Esophagus muscularis mucosa (tissue), 4 donors: ENCODE results near the gene DNAH1. TPM values are rescaled to one million over a fixed set of nuclear protein-coding genes. Genes with fewer than 3 reads are reported as not detected.

Source experiments
- DNase-seq: peaks from one replicate; pipeline ENCODE4 v3.0.0-alpha.2; 2017; ENCODE audit errors: extremely low spot score
- H3K27ac ChIP-seq, 4 donors: fragments of 200-600 bp; sonication (generic); replicated peaks in 1 of 4; 1 replicate in 3 of 4; 2 replicates in 1 of 4; pipeline ENCODE4 v1.5.1; 2016 to 2019; ENCODE audit warnings: mild to moderate bottlenecking in 1 of 4
- H3K27me3 ChIP-seq, 4 donors: fragments of 200-600 bp; sonication (generic); one replicate each; pipeline versions ENCODE4 v1.5.1 to v1.6.0; 2016 to 2019
- H3K36me3 ChIP-seq, 4 donors: fragments of 200-600 bp; sonication (generic); one replicate each; pipeline ENCODE4 v1.5.1; 2016 to 2019
- H3K4me1 ChIP-seq, 4 donors: fragments of 200-600 bp; sonication (generic); one replicate each; pipeline ENCODE4 v1.5.1; 2016 to 2019
- H3K4me3 ChIP-seq, 4 donors: fragments of 200-600 bp; sonication (generic); 1 replicate in 2 of 4; 2 replicates in 2 of 4; pipeline ENCODE4 v1.5.1; 2016 to 2019; ENCODE audit warnings: mild to moderate bottlenecking in 4 of 4, moderate library complexity in 1 of 4
- H3K9me3 ChIP-seq, 4 donors: fragments of 200-600 bp; sonication (generic); 1 replicate in 3 of 4; 2 replicates in 1 of 4; pipeline ENCODE4 v1.5.1; 2016 to 2019
- CTCF ChIP-seq, 3 experiments: fragments of 200-600 bp in 2 of 3; fragments of 450-650 bp in 1 of 3; sonication (generic) in 2 of 3; IDR thresholded peaks; one replicate each; pipeline ENCODE4 v1.5.1; 2017 to 2019; ENCODE audit warnings: antibody characterized with exemption in 3 of 3, mild to moderate bottlenecking in 2 of 3, moderate library complexity in 1 of 3
- EP300 ChIP-seq: sonication (generic); formaldehyde crosslinking; IDR thresholded peaks from one replicate; pipeline ENCODE4 v1.6.1; 2017; ENCODE audit warnings: antibody characterized with exemption
- POLR2A ChIP-seq: fragments of 450-650 bp; IDR thresholded peaks from one replicate; pipeline ENCODE4 v1.6.1; 2017; ENCODE audit warnings: antibody characterized with exemption, moderate library complexity, mild to moderate bottlenecking, low read depth
- POLR2AphosphoS5 ChIP-seq, 2 donors: sonication (generic); formaldehyde crosslinking; IDR thresholded peaks; one replicate each; pipeline ENCODE4 v1.6.1; 2017; ENCODE audit warnings: antibody characterized with exemption in 2 of 2
- WGBS: methylation state at CpG from one replicate; pipeline ENCODE4 v1.1.5; 2018; 5-methylcytosine and 5-hydroxymethylcytosine counted together
- intact Hi-C: fragments of 100-400 bp; cut with DNase I; formaldehyde crosslinking; loops from one replicate; pipeline ENCODE4 v1.15.1; 2023
- total RNA-seq, 4 donors: library from RNA; depleted of rRNA; stranded (reverse); fragments of >200 nt; gene quantifications; one replicate each; pipeline versions ENCODE4 v1.1.0 to v1.2.1, GENCODE V29; 2016

Gene DNAH1
- total RNA-seq, 4 donors from 2014 or later: 3.4 to 5.4 (median 3.6) TPM

GRCh38 chr3:52428151-52429005, 112.3 kb downstream of the DNAH1 start:
- intact Hi-C loops: loop anchor here (1.0 kb wide), 1 partner anchor 17 kb away; the partner anchor contains the start of gene SEMA3G

DNA sequence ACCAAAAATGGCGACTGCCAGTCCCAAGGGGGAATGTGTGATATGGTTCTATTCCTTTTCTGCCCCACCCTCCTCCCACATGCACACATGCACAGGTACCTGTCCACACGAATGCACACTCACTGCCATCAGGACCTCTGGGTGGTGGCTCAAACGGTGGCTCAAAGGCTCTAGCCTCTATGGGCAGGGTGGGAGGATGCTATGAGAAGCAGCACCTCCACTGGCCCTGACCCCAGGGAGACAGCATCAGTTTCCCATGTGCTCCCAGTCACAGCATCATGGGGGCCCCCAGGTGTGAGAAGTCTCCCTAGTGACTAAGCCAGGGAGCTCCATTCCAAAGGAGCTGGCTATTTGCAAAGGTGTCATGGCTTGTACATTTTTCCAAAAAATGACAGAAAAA, 112.9 kb downstream of the DNAH1 start:
- Histone ChIP-seq H3K4me3 (no peak overlapping the region), H3K27ac (peak overlapping the region in 1 of 4 donors; percentile 3)
- DNase-seq: no peak

More at GRCh38 chr3:52428151-52429005, 112.3 kb downstream of the DNAH1 start:
- TF ChIP-seq EP300: no peak
- peak; percentile 74 to 81 (median 76) for TF ChIP-seq CTCF (IDR thresholded peaks at IDR 0.05)
- peak in 1 of 2 donors; percentile 23 for TF ChIP-seq POLR2AphosphoS5 (IDR thresholded peaks at IDR 0.05)
- TF ChIP-seq POLR2A: no peak
- Histone ChIP-seq H3K27me3 (no peaks in the 10 kb centered on the region), H3K27ac (peak overlapping the region in 1 of 4 donors; percentile 3), H3K4me3 (no peak overlapping the region), H3K36me3 (no peaks in the 10 kb centered on the region), H3K4me1 (peaks cover 13 to 35% (median 20%) of the 10 kb centered on the region in 4 donors), H3K9me3 (no peaks in the 10 kb centered on the region)
- 12% methylated on average over 7 of the region's 7 CpGs for WGBS
- DNase-seq: no peak

GRCh38 chr3:52429779-52430415, 113.8 kb downstream of the DNAH1 start:
- 79% methylated on average over 7 of the region's 7 CpGs for WGBS
- H3K36me3 ChIP-seq: no peaks in the 10 kb centered on the region
- TF ChIP-seq EP300 (no peak), POLR2AphosphoS5 (IDR thresholded peaks at IDR 0.05) (no peak), POLR2A (no peak), CTCF (IDR thresholded peaks at IDR 0.05) (no peak)
- no peak overlapping the region for H3K4me3 ChIP-seq
- intact Hi-C loops: no loop called here
- no peaks in the 10 kb centered on the region for H3K9me3 ChIP-seq
- H3K4me1 ChIP-seq: peaks cover 23 to 49% (median 24%) of the 10 kb centered on the region in 4 donors
- no peak for DNase-seq
- H3K27me3 ChIP-seq: no peaks in the 10 kb centered on the region
- H3K27ac ChIP-seq: peak overlapping the region in 2 of 4 donors; percentile 3 to 18

More for the DNA sequence above, 112.9 kb downstream of the DNAH1 start:
- intact Hi-C loops: no loop called here
- H3K27me3 ChIP-seq: no peaks in the 10 kb centered on the region
- H3K9me3 ChIP-seq: no peaks in the 10 kb centered on the region
- no peaks in the 10 kb centered on the region for H3K36me3 ChIP-seq
- H3K4me1 ChIP-seq: peaks cover 20 to 42% (median 23%) of the 10 kb centered on the region in 4 donors
- no peak for TF ChIP-seq EP300
- no peak for TF ChIP-seq POLR2A
- TF ChIP-seq CTCF (IDR thresholded peaks at IDR 0.05): no peak
- no peak for TF ChIP-seq POLR2AphosphoS5 (IDR thresholded peaks at IDR 0.05)
- 55% methylated on average over 3 of the region's 3 CpGs for WGBS

DNA sequence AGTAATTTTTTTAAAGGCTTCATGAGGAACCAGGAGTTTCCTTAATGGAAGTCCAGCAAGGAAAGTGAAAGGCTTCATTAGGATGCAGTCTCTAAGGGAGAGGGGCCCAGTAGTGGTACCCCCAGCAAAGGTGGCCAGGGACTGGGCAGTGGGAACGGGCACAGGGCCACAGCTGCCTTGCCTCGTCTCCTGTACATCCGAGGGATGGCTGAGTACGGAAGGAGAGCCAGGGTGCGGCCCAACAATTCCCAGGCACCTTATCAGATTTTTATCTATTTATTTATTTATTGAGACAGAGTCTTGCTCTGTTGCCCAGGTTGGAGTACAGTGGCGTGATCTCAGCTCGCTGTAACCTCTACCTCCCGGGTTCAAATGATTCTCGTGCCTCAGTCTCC, 114.3 kb downstream of the DNAH1 start:
- Histone ChIP-seq H3K9me3 (no peaks in the 10 kb centered on the region), H3K27me3 (no peaks in the 10 kb centered on the region), H3K4me1 (peaks cover 23 to 49% (median 24%) of the 10 kb centered on the region in 4 donors), H3K27ac (peak overlapping the region in 1 of 4 donors; percentile 18), H3K4me3 (no peak overlapping the region), H3K36me3 (no peaks in the 10 kb centered on the region)
- 91% methylated on average over 9 of the region's 9 CpGs for WGBS
- intact Hi-C loops: no loop called here
- no peak for DNase-seq
- TF ChIP-seq POLR2A (no peak), CTCF (IDR thresholded peaks at IDR 0.05) (no peak), EP300 (no peak), POLR2AphosphoS5 (IDR thresholded peaks at IDR 0.05) (no peak)
